ENCODE results near the gene BLTP3A.

- TF ChIP-seq POLR2A (IDR thresholded peaks at IDR 0.05; ENCODE audit: low read depth) (no peak), CTCF (IDR thresholded peaks at IDR 0.05) (no peak), POLR2AphosphoS5 (IDR thresholded peaks at IDR 0.05) (no peak), EP300 (IDR thresholded peaks at IDR 0.05) (no peak)
These were observed 25.6 kb downstream of the BLTP3A start for GRCh38 chr6:34817446-34817845.

All from esophagus muscularis mucosa (tissue), 4 donors.